GM18867 (cell line): ENCODE results near the gene GSK3B.

Source experiments
- ATAC-seq: cut with Tn5 transposase; IDR thresholded peaks from one replicate; pipeline ENCODE4 v1.9.1; 2021; ENCODE audit warnings: mild to moderate bottlenecking, moderate library complexity; ENCODE audit not compliant: unreplicated experiment

GSK3B gene

DNA sequence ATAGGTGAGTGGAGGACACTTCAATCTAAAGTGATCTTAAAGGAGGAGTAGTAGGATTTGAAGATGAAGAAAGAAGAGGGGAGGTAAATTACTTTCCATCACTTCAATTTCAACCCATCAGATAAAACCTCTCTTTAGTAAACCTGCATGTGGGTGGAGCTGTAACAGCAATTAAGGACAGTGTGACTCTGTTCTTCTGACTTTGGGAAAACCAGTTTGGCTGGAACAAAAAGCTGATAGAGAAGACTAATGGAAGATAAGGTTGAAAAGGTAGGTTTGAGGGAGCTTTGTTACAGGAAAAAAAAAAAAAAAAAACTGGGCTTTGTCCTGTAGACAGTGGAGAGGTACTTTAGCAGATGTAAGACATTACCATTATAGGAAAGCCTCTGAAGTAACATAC lies 4.5 kb upstream of the GSK3B start:
- no peak for ATAC-seq

- ATAC-seq: no peak
Measured at GRCh38 chr3:120095979-120096426, 1.8 kb upstream of the GSK3B start.

DNA sequence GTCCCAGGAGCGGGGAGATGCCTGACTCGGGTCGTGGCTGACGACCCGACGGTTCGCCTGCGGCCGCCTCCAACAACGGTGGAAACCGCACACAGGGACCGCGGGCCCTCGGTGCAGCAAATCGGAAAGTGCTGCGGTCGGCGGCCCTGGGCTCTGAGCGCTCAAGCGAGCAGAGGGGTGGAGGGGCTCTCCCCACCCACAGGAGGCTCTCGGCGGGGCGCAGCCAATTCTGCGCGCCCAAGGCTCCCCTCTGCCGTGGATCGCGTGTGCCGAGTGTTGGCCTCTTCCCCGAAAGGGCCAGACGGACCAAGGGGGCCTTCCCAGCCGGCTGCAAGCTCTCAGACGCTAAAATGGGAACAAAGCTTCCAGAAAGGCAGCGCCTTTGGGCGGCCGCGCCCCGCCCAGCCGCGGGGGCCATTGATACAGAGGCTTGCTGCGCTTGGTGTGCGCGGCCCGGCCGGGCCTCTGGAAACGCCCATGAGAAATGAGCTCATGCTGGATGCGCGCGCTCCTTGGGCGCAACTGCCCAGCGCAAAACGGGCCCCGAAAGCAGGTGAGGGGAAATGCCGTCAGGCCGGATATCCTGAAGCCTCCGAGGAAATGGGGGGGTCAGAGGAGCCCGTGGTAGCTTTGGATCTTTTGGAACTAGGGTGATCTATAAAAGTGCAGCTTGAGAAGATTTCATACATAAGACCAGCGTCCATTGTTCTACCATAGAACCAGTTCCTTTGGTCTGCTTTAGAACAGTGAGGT lies 1.2 kb upstream of the GSK3B start:
- ATAC-seq: peak; percentile 50

DNA sequence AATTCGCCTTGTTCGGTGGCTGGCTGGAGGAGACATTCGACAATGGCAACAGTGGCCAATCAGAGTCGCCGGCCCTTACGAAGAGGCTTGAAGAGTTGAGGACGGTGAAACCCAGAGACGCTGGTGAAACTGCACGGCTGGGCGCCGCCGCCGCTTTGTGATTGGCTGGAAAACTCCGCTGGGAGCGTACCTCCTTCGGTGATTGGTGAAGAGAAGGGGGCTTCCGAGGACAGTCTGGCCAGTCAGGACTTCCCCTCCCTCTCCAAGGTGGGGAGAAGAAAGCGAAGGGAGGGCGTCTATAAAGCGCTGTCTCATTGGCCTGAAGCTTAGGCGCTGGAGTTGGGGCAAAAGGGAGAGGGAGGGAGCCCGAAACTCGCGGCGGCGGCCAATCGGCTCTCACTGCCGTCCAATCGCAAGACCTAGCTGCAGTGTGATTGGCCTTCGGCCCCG lies 554 bp upstream of the GSK3B start:
- peak; percentile 70 for ATAC-seq

GRCh38 chr3:120093119-120093910 lies 932 bp downstream of the GSK3B start:
- no peak for ATAC-seq

GRCh38 chr3:120092474-120092873 lies 1.8 kb downstream of the GSK3B start:
- ATAC-seq: no peak

- no peak for ATAC-seq
Measured at GRCh38 chr3:120090422-120090821, 3.8 kb downstream of the GSK3B start.

DNA sequence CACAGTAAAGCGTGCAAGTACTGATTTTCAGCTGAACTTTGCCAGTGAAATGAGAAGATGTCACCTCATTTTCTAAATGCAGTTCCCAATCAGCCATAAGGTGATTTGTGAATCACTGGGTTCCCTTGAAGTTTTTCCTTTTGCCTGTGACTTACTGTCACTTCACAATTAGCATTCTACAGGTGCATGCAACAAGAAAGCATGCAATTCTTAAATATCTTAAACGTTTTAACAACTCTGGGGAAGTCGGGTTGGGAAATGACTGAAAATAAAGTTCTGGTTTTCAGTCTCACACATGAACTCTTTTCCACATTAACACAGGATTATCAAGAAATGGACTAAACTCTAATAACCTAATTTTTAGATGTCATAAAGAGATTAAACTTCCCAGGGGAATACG lies 5.2 kb downstream of the GSK3B start:
- no peak for ATAC-seq

DNA sequence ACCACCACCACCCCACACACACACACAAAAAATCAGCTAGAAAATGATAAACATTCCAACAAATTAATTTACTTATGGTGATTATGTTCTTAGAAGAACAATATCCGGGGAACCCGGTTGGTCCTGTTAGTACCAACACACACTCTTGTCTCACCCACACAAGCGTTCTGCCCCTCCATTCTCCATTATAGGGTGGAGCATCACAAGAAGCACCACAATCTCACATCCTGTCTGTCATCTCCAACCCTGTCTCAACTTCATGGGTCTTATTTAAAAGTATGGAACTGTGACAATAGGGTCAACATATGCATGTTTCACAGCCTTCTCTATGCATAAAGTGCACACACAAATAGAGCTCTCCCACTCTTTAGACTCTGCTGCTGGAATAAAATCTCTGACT lies 5.6 kb downstream of the GSK3B start:
- no peak for ATAC-seq

GRCh38 chr3:120081719-120082118 lies 12.5 kb downstream of the GSK3B start:
- ATAC-seq: no peak

DNA sequence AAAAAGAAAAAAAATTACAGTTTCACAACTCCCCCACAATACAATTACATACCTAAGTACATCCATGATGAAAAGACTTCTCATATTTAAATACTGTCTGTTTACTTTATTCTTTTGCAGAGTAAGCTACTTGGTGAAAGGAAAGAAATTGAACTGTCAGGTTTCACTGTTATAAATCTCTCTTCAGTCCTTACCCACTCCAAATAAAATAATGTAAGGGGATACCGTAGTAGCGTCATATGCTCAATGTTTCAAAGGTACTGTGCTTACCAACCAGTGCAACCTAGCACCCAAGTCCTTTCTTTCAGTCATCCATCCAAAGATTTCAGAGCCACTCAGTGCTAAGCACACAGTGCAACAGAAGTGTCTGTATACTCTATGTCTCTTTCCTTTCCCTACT lies 13.4 kb downstream of the GSK3B start:
- no peak for ATAC-seq

DNA sequence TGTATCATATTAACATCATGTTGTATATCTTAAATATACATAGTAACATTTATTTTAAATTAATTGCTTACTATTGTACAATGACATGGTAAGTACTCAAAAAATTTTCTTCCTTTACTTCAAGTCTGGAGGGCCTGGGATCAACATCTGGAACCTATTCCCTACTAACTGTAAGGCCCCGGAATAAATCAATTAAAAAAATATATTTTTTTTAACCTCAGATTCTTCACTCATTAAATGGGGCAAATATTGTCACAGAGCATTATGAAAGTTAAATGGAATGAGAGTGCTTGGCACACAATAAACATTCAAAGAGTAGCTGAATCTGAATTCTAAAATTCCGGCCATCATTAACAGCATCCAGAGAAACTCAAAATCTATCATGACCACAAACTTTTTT lies 16.5 kb downstream of the GSK3B start:
- ATAC-seq: no peak

- ATAC-seq: no peak
Measured at GRCh38 chr3:120072867-120073525, 21.3 kb downstream of the GSK3B start.

DNA sequence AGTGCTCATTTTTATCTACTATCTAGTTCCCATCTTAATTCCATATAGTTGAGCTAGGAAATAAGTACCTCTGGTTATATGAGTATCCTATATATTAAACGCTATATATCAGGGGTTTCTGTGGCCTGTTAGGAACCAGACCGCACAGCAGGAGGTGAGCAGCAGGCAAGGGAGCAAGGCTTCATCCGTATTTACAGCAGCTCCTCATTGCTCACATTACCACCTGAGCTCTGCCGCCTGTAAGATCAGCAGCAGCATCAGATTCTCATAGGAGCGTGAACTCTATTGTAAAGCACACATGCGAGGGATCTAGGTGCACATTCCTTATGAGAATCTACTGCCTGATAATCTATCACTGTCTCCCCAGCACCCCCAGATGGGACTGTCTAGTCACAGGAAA lies 23.0 kb downstream of the GSK3B start:
- ATAC-seq: no peak

DNA sequence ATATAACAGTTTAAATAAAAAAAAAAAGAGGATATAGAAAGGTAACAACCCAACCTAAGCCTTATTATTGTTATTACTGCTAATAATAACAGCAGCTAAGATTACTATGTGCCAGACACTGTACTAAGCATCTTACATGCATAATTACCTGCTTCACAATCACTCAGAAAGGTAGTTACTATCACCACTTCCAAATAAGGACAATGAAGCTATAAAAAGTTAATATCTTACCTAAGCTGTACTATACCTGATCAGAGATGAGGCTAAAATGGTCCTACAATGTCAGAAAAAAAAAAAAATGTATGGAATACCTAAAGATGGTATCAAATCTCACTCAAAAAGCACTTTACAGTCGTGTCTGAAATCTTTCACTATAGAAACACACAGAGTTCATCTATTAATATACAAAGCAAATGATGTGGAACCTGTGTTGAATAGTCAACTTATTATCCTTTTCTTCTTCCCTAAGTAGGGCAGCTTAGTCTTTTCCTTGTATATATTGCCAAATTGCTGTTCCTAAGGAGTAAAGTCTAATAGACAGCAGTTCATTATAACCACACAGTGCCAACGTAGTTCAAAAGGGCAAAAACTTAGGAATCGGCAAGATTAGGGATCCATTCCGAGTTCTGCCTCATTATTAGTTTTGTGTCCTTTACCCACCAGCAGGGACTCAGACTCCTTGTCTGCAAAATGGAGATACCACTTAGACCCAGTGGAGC lies 23.8 kb downstream of the GSK3B start:
- no peak for ATAC-seq

DNA sequence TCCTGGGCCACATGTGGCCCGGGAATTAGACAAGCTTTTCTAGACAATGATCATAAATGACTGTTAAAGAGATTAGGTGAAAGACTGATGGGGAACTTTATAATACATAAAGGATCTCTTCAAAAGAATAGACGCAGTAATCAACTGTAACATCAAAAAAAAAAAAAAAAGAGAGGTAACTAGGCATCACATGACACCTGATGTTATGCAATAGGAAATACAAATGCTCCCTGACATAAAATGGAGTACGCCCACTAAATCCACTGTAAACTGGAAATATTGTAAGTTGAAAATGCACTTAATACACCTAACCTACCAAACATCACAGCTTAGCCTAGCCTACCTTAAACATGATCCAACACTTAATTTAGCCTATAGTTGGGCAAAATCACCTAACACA lies 27.2 kb downstream of the GSK3B start:
- ATAC-seq: no peak

DNA sequence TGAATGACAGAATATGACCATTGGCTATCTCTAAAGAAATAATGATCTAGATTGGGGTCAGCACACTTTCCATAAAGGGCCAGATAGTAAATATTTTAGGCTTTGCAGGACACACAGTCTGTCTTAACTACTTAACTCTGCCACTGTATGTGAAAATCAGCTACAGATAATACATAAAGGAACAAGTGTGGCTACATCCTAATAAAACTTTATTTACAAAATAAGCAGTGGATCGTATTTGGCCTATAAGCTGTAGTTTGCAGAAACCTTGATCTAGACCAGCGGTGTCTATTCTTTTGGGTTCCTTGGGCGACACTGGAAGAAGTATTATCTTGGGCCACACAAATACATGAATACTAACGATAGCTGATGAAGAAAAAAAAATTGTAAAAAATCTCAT lies 27.6 kb downstream of the GSK3B start:
- no peak for ATAC-seq

- ATAC-seq: no peak
Measured at GRCh38 chr3:120064641-120065040, 29.6 kb downstream of the GSK3B start.

DNA sequence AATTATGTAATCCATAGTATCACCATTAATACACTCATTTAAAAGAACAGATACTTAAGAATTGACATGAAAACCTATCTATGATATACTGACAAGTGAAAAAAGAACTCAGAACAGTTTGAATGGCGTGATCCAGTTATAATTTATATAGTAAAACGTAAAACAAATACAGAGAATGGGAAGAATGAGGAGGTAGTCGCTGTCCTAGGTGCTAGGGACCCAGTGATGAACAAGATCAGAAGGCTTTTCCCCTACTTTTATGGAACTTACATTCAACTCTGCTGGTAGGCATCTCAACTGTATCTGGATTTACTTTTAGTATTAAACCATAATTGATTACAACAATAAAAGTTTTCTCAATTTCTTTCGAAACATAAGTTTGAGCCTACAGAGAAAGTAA lies 31.8 kb downstream of the GSK3B start:
- no peak for ATAC-seq

DNA sequence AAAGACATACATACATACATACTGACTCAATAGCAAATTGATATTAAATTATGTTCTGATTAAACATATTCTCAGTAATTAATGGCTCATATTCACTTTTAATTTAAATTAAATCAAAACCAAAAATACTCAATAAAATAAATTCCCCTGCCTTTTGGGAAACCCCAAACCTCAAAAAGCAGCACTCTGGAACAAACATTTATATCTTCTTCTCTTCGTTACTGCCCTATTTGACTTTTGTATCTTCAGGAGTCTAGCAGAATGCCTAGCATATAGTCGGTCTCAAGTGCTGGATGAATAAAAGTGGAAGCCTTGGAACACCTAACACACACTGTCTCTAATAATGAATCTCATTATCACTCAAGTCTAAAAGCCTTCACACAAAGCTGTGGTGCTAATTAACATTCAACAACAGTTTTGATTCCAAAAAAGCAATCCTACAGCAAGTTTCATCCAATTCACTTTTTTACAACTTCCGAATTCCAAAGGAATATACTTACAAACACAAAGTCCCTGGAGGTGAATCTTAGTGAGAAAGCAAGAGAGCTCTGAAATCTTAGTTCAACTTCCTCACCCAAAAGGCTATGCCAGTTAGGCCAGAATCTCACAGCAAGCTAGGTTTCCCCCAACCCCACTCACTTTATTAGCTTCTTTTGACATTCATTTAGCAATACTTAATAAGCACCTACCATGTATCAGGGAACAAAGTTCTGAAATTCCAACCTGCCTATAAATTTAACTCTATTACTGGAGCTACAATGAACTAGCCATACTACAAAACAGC lies 35.0 kb downstream of the GSK3B start:
- ATAC-seq: no peak
